Hepatocyte (in vitro differentiated cells): ENCODE results near the gene TMEM168. TPM values are rescaled to one million over a fixed set of nuclear protein-coding genes. Genes with fewer than 3 reads are reported as not detected.
"Not testable (repeated sequence)": the region's sequence is repeated elsewhere in the genome, so short reads cannot be mapped to it uniquely, and the experiment has no call there.

Experiments used
- DNase-seq: peaks from one replicate; pipeline ENCODE4 v3.0.0-alpha.2; 2016; ENCODE audit warnings: low spot score
- H2AFZ ChIP-seq: fragments of 200-600 bp; sonication (generic); 2 replicates; pipeline ENCODE4 v1.6.0; 2016; ENCODE audit warnings: antibody characterized with exemption, mild to moderate bottlenecking
- H3K27ac ChIP-seq: fragments of 200-600 bp; sonication (generic); 2 replicates; pipeline ENCODE4 v1.5.1; 2016; ENCODE audit warnings: mild to moderate bottlenecking
- H3K27me3 ChIP-seq: fragments of 200-600 bp; sonication (generic); 2 replicates; pipeline ENCODE4 v1.6.1; 2016
- H3K36me3 ChIP-seq: fragments of 200-600 bp; sonication (generic); replicated peaks from 2 replicates; pipeline ENCODE4 v1.5.1; 2016; ENCODE audit warnings: low read depth; ENCODE audit not compliant: insufficient read depth
- H3K4me1 ChIP-seq: fragments of 200-600 bp; sonication (generic); 2 replicates; pipeline ENCODE4 v1.5.1; 2016; ENCODE audit warnings: mild to moderate bottlenecking, moderate library complexity; ENCODE audit not compliant: insufficient read depth
- H3K4me2 ChIP-seq: fragments of 200-600 bp; sonication (generic); 2 replicates; pipeline ENCODE4 v1.6.0; 2016
- H3K4me3 ChIP-seq: fragments of 200-600 bp; sonication (generic); 2 replicates; pipeline ENCODE4 v1.5.1; 2016; ENCODE audit warnings: mild to moderate bottlenecking
- H3K79me2 ChIP-seq: fragments of 200-600 bp; sonication (generic); 2 replicates; pipeline ENCODE4 v1.6.0; 2017; ENCODE audit warnings: mild to moderate bottlenecking
- H3K9me2 ChIP-seq: fragments of 200-600 bp; sonication (generic); replicated peaks from 2 replicates; pipeline ENCODE4 v1.6.0; 2017; ENCODE audit warnings: mild to moderate bottlenecking; ENCODE audit not compliant: insufficient read depth
- H3K9me3 ChIP-seq: fragments of 200-600 bp; sonication (generic); 2 replicates; pipeline ENCODE4 v1.5.1; 2016; ENCODE audit warnings: low read depth, mild to moderate bottlenecking
- H4K20me1 ChIP-seq: fragments of 200-600 bp; sonication (generic); 2 replicates; pipeline ENCODE4 v1.6.0; 2016; ENCODE audit warnings: mild to moderate bottlenecking; ENCODE audit not compliant: insufficient read depth, poor library complexity, severe bottlenecking
- EZH2 ChIP-seq: fragments of 200-600 bp; sonication (generic); IDR thresholded peaks from 2 replicates; pipeline ENCODE4 v1.6.1; 2016; ENCODE audit warnings: antibody characterized with exemption, mild to moderate bottlenecking, borderline replicate concordance
- EZH2phosphoT487 ChIP-seq: fragments of 200-600 bp; sonication (generic); IDR thresholded peaks from one replicate; pipeline ENCODE4 v1.6.1; 2018; ENCODE audit warnings: antibody characterized with exemption, mild to moderate bottlenecking, low read depth, moderate library complexity; ENCODE audit not compliant: unreplicated experiment, severe bottlenecking
- WGBS: methylation state at CpG from one replicate; pipeline ENCODE4 v1.1.6; 2016; ENCODE audit warnings: low lambda C conversion rate; ENCODE audit errors: missing lambda C conversion rate; 5-methylcytosine and 5-hydroxymethylcytosine counted together
- polyA plus RNA-seq: library from polyadenylated mRNA; unstranded; fragments of >200 nt; fragmentation: Nextera tagmentation; extraction: Ambion mirVana; gene quantifications from 2 replicates; pipeline ENCODE4 v1.2.1, GENCODE V29; 2016
- total RNA-seq: library from RNA; depleted of rRNA; stranded (reverse); fragments of >200 nt; gene quantifications from 2 replicates; pipeline ENCODE4 v1.2.3, GENCODE V29; 2014
- TF ChIP-seq, protein P1 (sequence below): fragments of 200-600 bp; sonication (generic); IDR thresholded peaks from 2 replicates; pipeline ENCODE4 v1.5.1; 2016; ENCODE audit warnings: antibody characterized with exemption, mild to moderate bottlenecking; ENCODE audit not compliant: poor library complexity

Gene TMEM168
- total and polyA plus RNA-seq, 2 experiments from 2014 or later, result 18.3 to 25.3 TPM

DNA sequence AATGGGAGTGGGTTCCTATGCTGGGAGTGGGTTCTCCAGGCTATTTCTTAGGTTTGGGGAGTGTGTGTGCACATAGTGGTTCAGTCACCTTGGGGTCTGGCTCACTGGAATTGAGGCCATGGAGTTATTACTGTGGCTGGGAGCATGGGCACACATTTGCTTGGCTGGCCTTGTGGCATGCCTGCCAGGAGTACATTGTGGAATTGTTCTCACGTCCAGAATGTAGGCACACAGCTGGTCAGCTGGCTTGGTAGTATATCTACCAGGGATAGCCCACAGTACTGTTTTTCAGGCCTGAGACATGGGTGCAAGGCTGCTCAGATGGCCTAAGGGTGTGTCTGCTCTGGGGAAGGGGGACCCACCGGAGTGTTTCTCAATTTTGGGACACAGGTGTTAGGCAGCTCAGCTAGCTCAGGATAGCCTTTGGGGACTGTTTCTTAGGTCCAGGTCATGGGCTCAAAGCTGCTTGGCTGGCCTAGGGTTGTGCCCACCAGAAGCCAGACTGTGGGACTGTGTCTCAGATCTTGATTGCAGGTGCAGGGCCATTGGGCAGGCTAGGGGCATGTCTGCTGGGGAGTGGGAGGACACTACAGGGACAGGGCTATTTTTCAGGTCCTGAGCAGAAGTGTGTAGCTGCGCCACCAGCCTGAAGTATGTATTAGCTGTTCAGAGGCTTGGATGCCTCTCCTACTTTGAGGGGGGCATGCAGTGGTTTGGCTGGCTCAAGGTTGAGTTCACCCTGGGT, 50.6 kb downstream of the TMEM168 start:
- H3K4me2 ChIP-seq, result no peak overlapping the region
- DNase-seq, result no peak
- no peaks in the 10 kb centered on the region for H3K79me2 ChIP-seq
- no peaks in the 10 kb centered on the region for H3K9me3 ChIP-seq
- 89% methylated on average over 3 of the region's 3 CpGs for WGBS
- no peaks in the 10 kb centered on the region for H3K4me1 ChIP-seq
- H3K36me3 ChIP-seq, result no peaks in the 10 kb centered on the region
- no peak overlapping the region for H3K27ac ChIP-seq
- no peaks in the 10 kb centered on the region for H4K20me1 ChIP-seq
- no peak overlapping the region for H2AFZ ChIP-seq
- TF ChIP-seq EZH2 (no peak), EZH2phosphoT487 (no peak)
- TF ChIP-seq, protein P1, sequence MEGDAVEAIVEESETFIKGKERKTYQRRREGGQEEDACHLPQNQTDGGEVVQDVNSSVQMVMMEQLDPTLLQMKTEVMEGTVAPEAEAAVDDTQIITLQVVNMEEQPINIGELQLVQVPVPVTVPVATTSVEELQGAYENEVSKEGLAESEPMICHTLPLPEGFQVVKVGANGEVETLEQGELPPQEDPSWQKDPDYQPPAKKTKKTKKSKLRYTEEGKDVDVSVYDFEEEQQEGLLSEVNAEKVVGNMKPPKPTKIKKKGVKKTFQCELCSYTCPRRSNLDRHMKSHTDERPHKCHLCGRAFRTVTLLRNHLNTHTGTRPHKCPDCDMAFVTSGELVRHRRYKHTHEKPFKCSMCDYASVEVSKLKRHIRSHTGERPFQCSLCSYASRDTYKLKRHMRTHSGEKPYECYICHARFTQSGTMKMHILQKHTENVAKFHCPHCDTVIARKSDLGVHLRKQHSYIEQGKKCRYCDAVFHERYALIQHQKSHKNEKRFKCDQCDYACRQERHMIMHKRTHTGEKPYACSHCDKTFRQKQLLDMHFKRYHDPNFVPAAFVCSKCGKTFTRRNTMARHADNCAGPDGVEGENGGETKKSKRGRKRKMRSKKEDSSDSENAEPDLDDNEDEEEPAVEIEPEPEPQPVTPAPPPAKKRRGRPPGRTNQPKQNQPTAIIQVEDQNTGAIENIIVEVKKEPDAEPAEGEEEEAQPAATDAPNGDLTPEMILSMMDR, result no peak
- no peaks in the 10 kb centered on the region for H3K27me3 ChIP-seq
- no peak overlapping the region for H3K4me3 ChIP-seq
- H3K9me2 ChIP-seq, result no peaks in the 10 kb centered on the region

DNA sequence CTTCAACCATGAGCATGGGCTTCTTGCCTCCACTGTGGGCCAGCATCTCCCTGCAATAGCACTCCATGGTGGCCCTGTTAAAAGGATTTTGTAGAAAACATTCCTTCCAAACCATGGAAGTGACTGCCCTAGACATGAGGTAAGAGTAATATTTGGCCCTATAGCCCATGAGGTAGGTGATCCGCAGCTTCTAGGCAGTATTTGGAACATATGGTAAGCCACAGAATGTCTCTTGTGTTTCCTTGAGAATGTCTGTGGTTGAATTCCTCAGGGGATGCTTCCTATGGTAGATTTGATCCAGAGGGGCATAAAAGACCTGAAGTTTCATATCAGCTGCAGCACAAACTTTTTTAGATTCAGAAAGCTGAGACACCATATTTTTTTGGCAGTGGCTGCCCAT, 54.9 kb downstream of the TMEM168 start:
- no peak overlapping the region for H2AFZ ChIP-seq
- H3K4me1 ChIP-seq, result no peaks in the 10 kb centered on the region
- H3K9me3 ChIP-seq, result no peaks in the 10 kb centered on the region
- H3K79me2 ChIP-seq, result no peaks in the 10 kb centered on the region
- no peaks in the 10 kb centered on the region for H3K27me3 ChIP-seq
- no peak overlapping the region for H3K4me3 ChIP-seq
- H3K36me3 ChIP-seq, result no peaks in the 10 kb centered on the region
- no peak overlapping the region for H3K27ac ChIP-seq
- TF ChIP-seq EZH2 (no peak), EZH2phosphoT487 (no peak)
- TF ChIP-seq, protein P1, result no peak
- H4K20me1 ChIP-seq, result no peaks in the 10 kb centered on the region
- WGBS, result 96% methylated on average over 1 of the region's 1 CpG
- DNase-seq, result no peak
- H3K9me2 ChIP-seq, result no peaks in the 10 kb centered on the region
- no peak overlapping the region for H3K4me2 ChIP-seq

DNA sequence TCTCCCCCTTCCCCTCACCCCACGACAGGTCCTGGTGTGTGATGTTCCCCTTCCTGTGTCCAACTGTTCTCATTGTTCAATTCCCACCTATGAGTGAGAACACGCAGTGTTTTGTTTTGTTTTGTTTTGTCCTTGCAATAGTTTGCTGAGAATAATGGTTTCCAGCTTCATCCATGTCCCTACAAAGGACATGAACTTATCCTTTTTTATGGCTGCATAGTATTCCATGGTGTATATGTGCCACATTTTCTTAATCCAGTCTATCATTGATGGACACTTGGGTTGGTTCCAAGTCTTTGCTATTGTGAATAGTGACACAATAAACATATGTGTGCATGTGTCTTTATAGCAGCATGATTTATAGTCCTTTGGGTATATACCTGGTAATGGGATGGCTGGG, 58.9 kb downstream of the TMEM168 start:
- not testable (repeated sequence) for H3K4me2 ChIP-seq, H3K9me2 ChIP-seq, H3K27me3 ChIP-seq, H2AFZ ChIP-seq, H3K4me1 ChIP-seq, DNase-seq, H4K20me1 ChIP-seq, H3K27ac ChIP-seq, H3K4me3 ChIP-seq, H3K36me3 ChIP-seq, H3K79me2 ChIP-seq, H3K9me3 ChIP-seq
- 88% methylated on average over 2 of the region's 2 CpGs for WGBS

DNA sequence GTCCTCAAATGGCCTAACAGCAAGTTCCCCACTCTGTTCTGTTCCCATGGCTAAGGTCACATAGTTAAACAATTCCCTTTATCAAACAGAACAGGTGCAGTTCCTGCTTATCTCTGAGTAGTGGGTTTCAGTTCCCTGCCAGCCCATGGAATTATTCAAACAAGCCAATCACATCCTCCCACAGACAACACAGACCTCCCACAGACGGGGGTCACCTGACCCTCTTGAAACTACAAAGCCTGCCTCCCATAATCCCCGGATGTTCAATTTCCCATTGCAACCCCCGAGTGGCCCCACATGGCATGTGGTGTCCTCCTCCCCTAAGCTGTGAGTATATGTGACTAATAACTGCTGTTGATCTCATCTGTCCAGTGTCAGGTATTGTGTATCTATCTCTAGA, 64.1 kb downstream of the TMEM168 start:
- no peaks in the 10 kb centered on the region for H3K9me3 ChIP-seq
- no peak overlapping the region for H3K27ac ChIP-seq
- TF ChIP-seq, protein P1, result no peak
- no peak overlapping the region for H3K4me2 ChIP-seq
- DNase-seq, result no peak
- 87% methylated on average over 3 of the region's 3 CpGs for WGBS
- H3K36me3 ChIP-seq, result no peaks in the 10 kb centered on the region
- H3K4me3 ChIP-seq, result no peak overlapping the region
- H2AFZ ChIP-seq, result no peak overlapping the region
- no peaks in the 10 kb centered on the region for H3K79me2 ChIP-seq
- no peaks in the 10 kb centered on the region for H3K27me3 ChIP-seq
- no peaks in the 10 kb centered on the region for H4K20me1 ChIP-seq
- no peaks in the 10 kb centered on the region for H3K9me2 ChIP-seq
- no peaks in the 10 kb centered on the region for H3K4me1 ChIP-seq
